ENCODE measurements around the gene PLEKHB1. TPM values are rescaled to one million over a fixed set of nuclear protein-coding genes. Genes with fewer than 3 reads are reported as not detected.

PLEKHB1 gene, protein sequence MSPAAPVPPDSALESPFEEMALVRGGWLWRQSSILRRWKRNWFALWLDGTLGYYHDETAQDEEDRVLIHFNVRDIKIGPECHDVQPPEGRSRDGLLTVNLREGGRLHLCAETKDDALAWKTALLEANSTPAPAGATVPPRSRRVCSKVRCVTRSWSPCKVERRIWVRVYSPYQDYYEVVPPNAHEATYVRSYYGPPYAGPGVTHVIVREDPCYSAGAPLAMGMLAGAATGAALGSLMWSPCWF
- polyA plus RNA-seq (0.12 TPM in 1 of 3 replicates, not detected in the others), polyA minus RNA-seq (not detected in 3 replicates)
- not detected for polyA plus RNA-seq (2011; ENCODE audit: low read depth)
- polyA plus RNA-seq (2011; cell fraction: cytosol; rRNA removed), result 0.04 and 0.06 TPM in 2 replicates
- 0.05 TPM in 1 of 2 replicates, not detected in the other for polyA plus RNA-seq (2011; cell fraction: nucleus; rRNA removed)
- polyA plus RNA-seq (2012; ENCODE audit: low replicate concordance), result 0.45 TPM in 1 of 2 replicates, not detected in the other
- polyA minus RNA-seq (2011; cell fraction: cytosol; rRNA and poly(A)+ RNA removed), result not detected
- polyA minus RNA-seq (2011; cell fraction: nucleus; rRNA and poly(A)+ RNA removed), result not detected in 2 replicates

- dilution Hi-C loops (cut with MboI; ENCODE audit: extremely low pct_ligation_motif_present, low sequenced_read_pairs), result no loop called here
- Histone ChIP-seq H3K9me3 (ENCODE audit: control insufficient read depth, low read depth, low read length) (no peaks in the 10 kb centered on the region), H3K79me2 (ENCODE audit: control insufficient read depth, insufficient read depth, low read length) (no peaks in the 10 kb centered on the region), H3K9me1 (ENCODE audit: control insufficient read depth, extremely low read depth, insufficient read depth, low read length) (no peaks in the 10 kb centered on the region), H3K27me3 (ENCODE audit: control insufficient read depth, extremely low read depth, insufficient read depth, low read length) (peaks cover 26% of the 10 kb centered on the region), H3K4me2 (ENCODE audit: control insufficient read depth, extremely low read depth, insufficient read depth, low read depth, low read length) (peak within 1 kb of the TSS; percentile 55), H3K4me3 (ENCODE audit: control insufficient read depth in 2 of 3, extremely low read depth in 1 of 3, insufficient read depth in 2 of 3, low read depth in 1 of 3, low read length in 3 of 3) (peak within 1 kb of the TSS in 1 of 3 experiments; percentile 49), H3K36me3 (ENCODE audit: control insufficient read depth in 2 of 2, extremely low read depth in 1 of 2, insufficient read depth in 2 of 2, low read length in 2 of 2) (no peaks in the 10 kb centered on the region), H4K20me1 (ENCODE audit: control insufficient read depth, extremely low read depth, insufficient read depth, low read length) (no peaks in the 10 kb centered on the region), H3K27ac (ENCODE audit: control insufficient read depth, insufficient read depth, low read length) (no peak within 1 kb of the TSS), H2AFZ (ENCODE audit: control insufficient read depth, low read length) (no peak within 1 kb of the TSS), H3K4me1 (ENCODE audit: control insufficient read depth, extremely low read depth, insufficient read depth, low read length) (peaks cover 14% of the 10 kb centered on the region), H3K9ac (ENCODE audit: control insufficient read depth, extremely low read depth, insufficient read depth, low read length) (no peak within 1 kb of the TSS)
- DNase-seq (ENCODE audit: low read depth, low spot score), result no peak
- no peak for FAIRE-seq
- TF ChIP-seq EZH2 (IDR thresholded peaks at IDR 0.05; ENCODE audit: low read length), result no peak
- TF ChIP-seq, protein P1, sequence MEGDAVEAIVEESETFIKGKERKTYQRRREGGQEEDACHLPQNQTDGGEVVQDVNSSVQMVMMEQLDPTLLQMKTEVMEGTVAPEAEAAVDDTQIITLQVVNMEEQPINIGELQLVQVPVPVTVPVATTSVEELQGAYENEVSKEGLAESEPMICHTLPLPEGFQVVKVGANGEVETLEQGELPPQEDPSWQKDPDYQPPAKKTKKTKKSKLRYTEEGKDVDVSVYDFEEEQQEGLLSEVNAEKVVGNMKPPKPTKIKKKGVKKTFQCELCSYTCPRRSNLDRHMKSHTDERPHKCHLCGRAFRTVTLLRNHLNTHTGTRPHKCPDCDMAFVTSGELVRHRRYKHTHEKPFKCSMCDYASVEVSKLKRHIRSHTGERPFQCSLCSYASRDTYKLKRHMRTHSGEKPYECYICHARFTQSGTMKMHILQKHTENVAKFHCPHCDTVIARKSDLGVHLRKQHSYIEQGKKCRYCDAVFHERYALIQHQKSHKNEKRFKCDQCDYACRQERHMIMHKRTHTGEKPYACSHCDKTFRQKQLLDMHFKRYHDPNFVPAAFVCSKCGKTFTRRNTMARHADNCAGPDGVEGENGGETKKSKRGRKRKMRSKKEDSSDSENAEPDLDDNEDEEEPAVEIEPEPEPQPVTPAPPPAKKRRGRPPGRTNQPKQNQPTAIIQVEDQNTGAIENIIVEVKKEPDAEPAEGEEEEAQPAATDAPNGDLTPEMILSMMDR (optimal IDR thresholded peaks at IDR 0.05 in 1 of 3, IDR thresholded peaks at IDR 0.05 in 1 of 3, conservative IDR thresholded peaks at IDR 0.05 in 1 of 3; ENCODE audit: extremely low read depth in 1 of 3, insufficient read depth in 2 of 3, low read length in 3 of 3), result no peak
Measured at GRCh38 chr11:73645972-73646631, at the start of gene PLEKHB1. Gene PLEKHB1 (plus strand): TSS chr11:73646581. CDS start chr11:73646609, 28 bp downstream.

GRCh38 chr11:73597336-73597955, 48.9 kb upstream of the PLEKHB1 start:
- Histone ChIP-seq H3K79me2 (ENCODE audit: control insufficient read depth, insufficient read depth, low read length) (peaks cover 28% of the 10 kb centered on the region), H3K27me3 (ENCODE audit: control insufficient read depth, extremely low read depth, insufficient read depth, low read length) (no peaks in the 10 kb centered on the region), H2AFZ (ENCODE audit: control insufficient read depth, low read length) (peak overlapping the region; percentile 66), H3K9ac (ENCODE audit: control insufficient read depth, extremely low read depth, insufficient read depth, low read length) (peak overlapping the region; percentile 73), H3K9me1 (ENCODE audit: control insufficient read depth, extremely low read depth, insufficient read depth, low read length) (no peaks in the 10 kb centered on the region), H3K4me2 (ENCODE audit: control insufficient read depth, extremely low read depth, insufficient read depth, low read depth, low read length) (peak overlapping the region; percentile 86), H3K36me3 (ENCODE audit: control insufficient read depth in 2 of 2, extremely low read depth in 1 of 2, insufficient read depth in 2 of 2, low read length in 2 of 2) (no peaks in the 10 kb centered on the region), H3K4me1 (ENCODE audit: control insufficient read depth, extremely low read depth, insufficient read depth, low read length) (peaks cover 11% of the 10 kb centered on the region), H3K27ac (ENCODE audit: control insufficient read depth, insufficient read depth, low read length) (peak overlapping the region; percentile 26), H3K4me3 (ENCODE audit: control insufficient read depth in 2 of 3, extremely low read depth in 1 of 3, insufficient read depth in 2 of 3, low read depth in 1 of 3, low read length in 3 of 3) (peak overlapping the region; percentile 74 to 92 (median 89)), H4K20me1 (ENCODE audit: control insufficient read depth, extremely low read depth, insufficient read depth, low read length) (no peaks in the 10 kb centered on the region), H3K9me3 (ENCODE audit: control insufficient read depth, low read depth, low read length) (no peaks in the 10 kb centered on the region)
- no peak for TF ChIP-seq EZH2 (IDR thresholded peaks at IDR 0.05; ENCODE audit: low read length)
- TF ChIP-seq, protein P1 (optimal IDR thresholded peaks at IDR 0.05 in 1 of 3, IDR thresholded peaks at IDR 0.05 in 1 of 3, conservative IDR thresholded peaks at IDR 0.05 in 1 of 3; ENCODE audit: extremely low read depth in 1 of 3, insufficient read depth in 2 of 3, low read length in 3 of 3), result no peak
- no peak for DNase-seq (ENCODE audit: low read depth, low spot score)
- FAIRE-seq, result no peak
- dilution Hi-C loops (cut with MboI; ENCODE audit: extremely low pct_ligation_motif_present, low sequenced_read_pairs), result no loop called here

Measured in keratinocyte (primary cell).